A549 (cell line): ENCODE measurements around the gene PRRT4. TPM values are rescaled to one million over a fixed set of nuclear protein-coding genes. Genes with fewer than 3 reads are reported as not detected.
A peak's percentile ranks its signal among the peaks of the same experiment; 100 is the strongest.

Experiments
- ATAC-seq, 2 experiments: fragments of 200-7000 bp in 1 of 2; fragments of >200 bp in 1 of 2; cut with Nextera tagmentation in 1 of 2; cut with Tn5 transposase in 1 of 2; 3 replicates each; pipeline versions ENCODE4 v1.8.0 to v1.9.1; 2018 to 2020; ENCODE audit warnings: mild to moderate bottlenecking in 1 of 2, moderate library complexity in 1 of 2
- CTCF ChIA-PET: fragments of 300-600 bp; sonication (Branson Sonifier 250); formaldehyde crosslinking; extraction: SDS; loops from one replicate; lab custom pipeline; 2021; ENCODE audit warnings: antibody characterized with exemption, inconsistent platforms; lab: Yijun Ruan, JAX
- POLR2A ChIA-PET: fragments of 350-600 bp; formaldehyde crosslinking; extraction: SDS; loops from one replicate; lab custom pipeline; 2021; ENCODE audit warnings: antibody characterized with exemption, inconsistent platforms; lab: Yijun Ruan, JAX
- DNase-seq, 2 experiments: peaks; one replicate each; pipeline versions ENCODE4 v3.0.0 to v3.0.0-alpha.2; 2011 to 2016; ENCODE audit warnings: low read depth in 1 of 2, low spot score in 1 of 2
- FAIRE-seq: peaks from 2 replicates; lab custom pipeline; 2011; peaks lifted over from hg19 to GRCh38; lab: Jason Lieb, UNC
- H3K27ac ChIP-seq, 2 experiments: fragments of >200 bp; sonication (Bioruptor Twin); formaldehyde crosslinking; 3 replicates each; pipeline ENCODE4 v1.5.1; 2016 to 2017
- H3K4me1 ChIP-seq: fragments of >200 bp; sonication (Bioruptor Twin); formaldehyde crosslinking; 3 replicates; pipeline ENCODE4 v1.6.1; 2016
- H3K4me2 ChIP-seq: fragments of >200 bp; sonication (Bioruptor Twin); formaldehyde crosslinking; 3 replicates; pipeline ENCODE4 v1.6.1; 2016
- H3K4me3 ChIP-seq: fragments of >200 bp; sonication (Bioruptor Twin); formaldehyde crosslinking; 3 replicates; pipeline ENCODE4 v1.5.1; 2016
- H3K9me3 ChIP-seq: fragments of >200 bp; sonication (Bioruptor Twin); formaldehyde crosslinking; 3 replicates; pipeline ENCODE4 v1.6.1; 2016
- BHLHE40 ChIP-seq: IDR thresholded peaks from 2 replicates; pipeline ENCODE4 v1.6.1; 2012; ENCODE audit warnings: low read depth, low read length, inconsistent platforms
- CBX2 ChIP-seq: fragments of 200-600 bp; sonication (generic); IDR thresholded peaks from 2 replicates; pipeline ENCODE4 v1.6.1; 2016; ENCODE audit warnings: low read depth, mild to moderate bottlenecking, borderline replicate concordance
- CEBPB ChIP-seq, 2 experiments: fragments of >200 bp in 1 of 2; sonication (Bioruptor Twin) in 1 of 2; formaldehyde crosslinking in 1 of 2; IDR thresholded peaks; 2 replicates each; pipeline ENCODE4 v1.6.1; 2012 to 2016
- E2F6 ChIP-seq: IDR thresholded peaks from 2 replicates; pipeline ENCODE4 v1.6.1; 2012; ENCODE audit warnings: low read depth, borderline replicate concordance
- EHF ChIP-seq: fragments of 250-450 bp; sonication (Bioruptor Pico); IDR thresholded peaks from 2 replicates; pipeline ENCODE4 v1.5.0; 2020; ENCODE audit warnings: mild to moderate bottlenecking
- EHMT2 ChIP-seq: fragments of 200-600 bp; sonication (generic); IDR thresholded peaks from 2 replicates; pipeline ENCODE4 v1.6.1; 2016; ENCODE audit warnings: antibody characterized with exemption, low read depth, mild to moderate bottlenecking, moderate library complexity
- FOSB ChIP-seq: fragments of 250-450 bp; sonication (Bioruptor Pico); IDR thresholded peaks from 2 replicates; pipeline ENCODE4 v1.5.0; 2020; ENCODE audit warnings: mild to moderate bottlenecking, moderate library complexity
- FOXS1 ChIP-seq: fragments of 250-450 bp; sonication (Bioruptor Pico); IDR thresholded peaks from 2 replicates; pipeline ENCODE4 v1.5.0; 2020; ENCODE audit warnings: mild to moderate bottlenecking, moderate library complexity
- HDAC2 ChIP-seq: fragments of 200-600 bp; sonication (generic); IDR thresholded peaks from 2 replicates; pipeline ENCODE4 v1.6.1; 2016
- HMGXB4 ChIP-seq: fragments of 250-450 bp; sonication (Bioruptor Pico); IDR thresholded peaks from 2 replicates; pipeline ENCODE4 v1.5.0; 2021; ENCODE audit warnings: mild to moderate bottlenecking, moderate library complexity, borderline replicate concordance
- HOXA7 ChIP-seq: fragments of 250-450 bp; sonication (Bioruptor Pico); IDR thresholded peaks from 2 replicates; pipeline ENCODE4 v1.5.0; 2020; ENCODE audit warnings: mild to moderate bottlenecking, moderate library complexity
- HOXB5 ChIP-seq: fragments of 250-450 bp; sonication (Bioruptor Pico); IDR thresholded peaks from 2 replicates; pipeline ENCODE4 v1.5.0; 2020; ENCODE audit warnings: mild to moderate bottlenecking, moderate library complexity
- JUN ChIP-seq, 2 experiments: fragments of >200 bp; sonication (Bioruptor Twin); formaldehyde crosslinking; IDR thresholded peaks; 2 replicates in 1 of 2; 3 replicates in 1 of 2; pipeline ENCODE4 v1.6.1; 2016 to 2017
- MAX ChIP-seq: IDR thresholded peaks from 2 replicates; pipeline ENCODE4 v1.6.1; 2012
- MYC ChIP-seq: IDR thresholded peaks from 2 replicates; pipeline ENCODE4 v1.6.1; 2012; ENCODE audit warnings: mild to moderate bottlenecking, inconsistent platforms, low read length, improper control_type of control experiment, borderline replicate concordance
- NPAS2 ChIP-seq: fragments of 250-450 bp; sonication (Bioruptor Pico); IDR thresholded peaks from 2 replicates; pipeline ENCODE4 v1.8.0; 2022; ENCODE audit warnings: mild to moderate bottlenecking, moderate library complexity, borderline replicate concordance
- NR3C1 ChIP-seq: fragments of >200 bp; sonication (Bioruptor Twin); formaldehyde crosslinking; IDR thresholded peaks from 3 replicates; pipeline ENCODE4 v1.6.1; 2017
- PHF8 ChIP-seq: fragments of 200-600 bp; sonication (generic); IDR thresholded peaks from 2 replicates; pipeline ENCODE4 v1.6.1; 2016; ENCODE audit warnings: low read depth, mild to moderate bottlenecking, antibody characterized with exemption, moderate library complexity, borderline replicate concordance
- POLR2A ChIP-seq: IDR thresholded peaks from 2 replicates; pipeline ENCODE4 v1.6.1; 2012; ENCODE audit warnings: mild to moderate bottlenecking, low read length
- RAD21 ChIP-seq, 2 experiments: fragments of >200 bp in 1 of 2; sonication (Bioruptor Twin) in 1 of 2; formaldehyde crosslinking in 1 of 2; IDR thresholded peaks in 1 of 2; conservative IDR thresholded peaks in 1 of 2; 2 replicates in 1 of 2; 3 replicates in 1 of 2; pipeline ENCODE4 v1.6.1; 2012 to 2018; ENCODE audit warnings: inconsistent platforms in 1 of 2
- TP53 ChIP-seq: fragments of 250-450 bp; sonication (Bioruptor Pico); IDR thresholded peaks from 2 replicates; pipeline ENCODE4 v1.5.0; 2021; ENCODE audit warnings: mild to moderate bottlenecking, moderate library complexity
- USF2 ChIP-seq: fragments of 450-650 bp; IDR thresholded peaks from 2 replicates; pipeline ENCODE4 v1.6.1; 2014; ENCODE audit warnings: antibody characterized with exemption
- ZC3H11A ChIP-seq: fragments of 450-650 bp; IDR thresholded peaks from 2 replicates; pipeline ENCODE4 v1.6.1; 2014; ENCODE audit warnings: antibody characterized with exemption, mild to moderate bottlenecking
- ZFP36 ChIP-seq: fragments of 450-650 bp; IDR thresholded peaks from 2 replicates; pipeline ENCODE4 v1.6.1; 2014; ENCODE audit warnings: borderline replicate concordance; ENCODE audit not compliant: partially characterized antibody
- ZNF302 ChIP-seq: fragments of 250-450 bp; sonication (Bioruptor Pico); IDR thresholded peaks from 2 replicates; pipeline ENCODE4 v1.9.0; 2021; ENCODE audit warnings: inconsistent platforms, mild to moderate bottlenecking, moderate library complexity
- WGBS: methylation state at CpG from one replicate; pipeline ENCODE4 v1.1.6; 2017; ENCODE audit errors: missing lambda C conversion rate; 5-methylcytosine and 5-hydroxymethylcytosine counted together
- polyA plus RNA-seq, 4 experiments: library from polyadenylated mRNA; depleted of rRNA in 3 of 4; stranded (reverse); fragments of >200 nt; fragmentation: RNase III in 1 of 4; extraction: RNeasy Plus Mini Kit Qiagen cat#74134 plus additional on column Dnase treatment in 1 of 4; gene quantifications; 2 replicates in 3 of 4; 3 replicates in 1 of 4; pipeline ENCODE4 v1.2.3, GENCODE V29; 2011 to 2017

PRRT4 gene
- polyA plus RNA-seq, 2 of the 4 experiments (the other 2 are of a cell fraction): 0.15 to 0.18 TPM

GRCh38 chr7:128406314-128407232 is 45.1 kb upstream of the PRRT4 start:
- Histone ChIP-seq H3K4me1 (peaks cover 42% of the 10 kb centered on the region), H3K4me3 (peak overlapping the region; percentile 85), H3K9me3 (no peaks in the 10 kb centered on the region), H3K4me2 (peak overlapping the region; percentile 93), H3K27ac (peak overlapping the region; percentile 84 to 96; a peak in 4 of 6 replicates)
- DNase-seq (no peak), ATAC-seq (no peak), FAIRE-seq (no peak)
- 69% methylated on average over 15 of the region's 17 CpGs for WGBS
- no peak for TF ChIP-seq FOSB
- TF ChIP-seq HDAC2: no peak
- no peak for TF ChIP-seq MYC
- TF ChIP-seq CBX2: no peak
- no peak for TF ChIP-seq FOXS1
- no peak for TF ChIP-seq RAD21 (conservative IDR thresholded peaks at IDR 0.05 in 1 of 2, IDR thresholded peaks at IDR 0.05 in 1 of 2)
- TF ChIP-seq USF2: no peak
- no peak for TF ChIP-seq CEBPB (IDR thresholded peaks at IDR 0.05)
- no peak for TF ChIP-seq NR3C1
- no peak for TF ChIP-seq EHF (CRISPR knock-in tag)
- no peak for TF ChIP-seq E2F6
- CTCF ChIA-PET: interaction anchor here (1.3 to 27.7 kb wide), 4 partner anchors 9 to 53 kb away, joined by 5 to 695 read pairs (median 74); no protein-coding TSS in a partner anchor
- POLR2A ChIA-PET: no interaction called here

- peak overlapping the region; percentile 84 to 96 for H3K27ac ChIP-seq
- ATAC-seq: 0 out of 6 replicates have a peak, but pooled peaks of 1 of the 2 experiments have one; percentile 0
- no peak for TF ChIP-seq NPAS2 (CRISPR knock-in tag)
- no peak for TF ChIP-seq HDAC2
- no peak for TF ChIP-seq EHF (CRISPR knock-in tag)
- TF ChIP-seq TP53: no peak
- TF ChIP-seq MYC: 0 out of 2 replicates have a peak, but pooled peaks have one; percentile 10
- TF ChIP-seq POLR2A: peak; percentile 39
- TF ChIP-seq ZNF302: no peak
- 0 out of 2 replicates have a peak, but pooled peaks have one; percentile 6 for TF ChIP-seq BHLHE40
- no peak for TF ChIP-seq ZFP36
- TF ChIP-seq MAX: peak; percentile 49
- no peak for TF ChIP-seq ZC3H11A
- TF ChIP-seq HOXA7 (CRISPR knock-in tag): no peak
- TF ChIP-seq EHMT2: no peak
- peak in 1 of 2 experiments; percentile 46; a peak in 1 of 5 replicates for TF ChIP-seq JUN (IDR thresholded peaks at IDR 0.05)
- no peak for TF ChIP-seq HOXB5 (CRISPR knock-in tag)
- TF ChIP-seq PHF8: peak; percentile 14; the same call in 1 of the 2 replicates
- no peak for TF ChIP-seq HMGXB4
- TF ChIP-seq, all 56 proteins: peak for 6
- ChIA-PET CTCF (interaction anchor here (5.5 to 38.8 kb wide), 4 partner anchors 8 to 60 kb away, joined by 29 to 800 read pairs (median 408); partner anchors contain the start of gene RBM28), POLR2A (interaction anchor here (0.6 kb wide), 1 partner anchor 16 kb away, joined by 3 read pairs; no protein-coding TSS in a partner anchor)
- DNase-seq (no peak), FAIRE-seq (no peak)
- peak overlapping the region; percentile 85 for H3K4me3 ChIP-seq
- H3K4me2 ChIP-seq: peak overlapping the region; percentile 93
- peaks cover 38% of the 10 kb centered on the region for H3K4me1 ChIP-seq
- no peaks in the 10 kb centered on the region for H3K9me3 ChIP-seq
- WGBS: 0% methylated on average over 10 of the region's 107 CpGs
Measured at GRCh38 chr7:128405471-128406313, 44.2 kb upstream of the PRRT4 start.
